DMS79 treated with DMSO at 0.1 percent for 48 hours (cell line): Measurements from ENCODE around the gene NSMCE4A.
A peak's percentile ranks its signal among the peaks of the same experiment; 100 is the strongest.
"Not testable (repeated sequence)": the region's sequence is repeated elsewhere in the genome, so short reads cannot be mapped to it uniquely, and the experiment has no call there.

Source experiments
- DNase-seq: peaks from one replicate; lab custom pipeline; 2025; lab: John Stamatoyannopoulos, UW

Gene NSMCE4A

GRCh38 chr10:121935702-121936101 is 39.3 kb downstream of the NSMCE4A start:
- DNase-seq: no peak

- DNase-seq: not testable (repeated sequence)
Observed at GRCh38 chr10:121930268-121931085, 44.5 kb downstream of the NSMCE4A start.

- DNase-seq: not testable (repeated sequence)
Observed at GRCh38 chr10:121929585-121930267, 45.3 kb downstream of the NSMCE4A start.

GRCh38 chr10:121928528-121928884 is 46.5 kb downstream of the NSMCE4A start:
- DNase-seq: no peak

- peak; percentile 79 for DNase-seq
Observed at GRCh38 chr10:121927841-121928527, 47.0 kb downstream of the NSMCE4A start, which contains the start of gene ATE1. Gene ATE1 (minus strand): TSS chr10:121928031. CDS start chr10:121927949, 82 bp downstream.

GRCh38 chr10:121927318-121927840 is 47.6 kb downstream of the NSMCE4A start:
- peak; percentile 13 for DNase-seq

- peak; percentile 13 for DNase-seq
Observed at GRCh38 chr10:121926671-121927317, 48.2 kb downstream of the NSMCE4A start.

- no peak for DNase-seq
Observed at GRCh38 chr10:121926157-121926556, 48.9 kb downstream of the NSMCE4A start.

GRCh38 chr10:121921238-121921931 is 53.6 kb downstream of the NSMCE4A start:
- DNase-seq: no peak

GRCh38 chr10:121919666-121920065 is 55.4 kb downstream of the NSMCE4A start:
- DNase-seq: no peak

GRCh38 chr10:121918800-121919199 is 56.2 kb downstream of the NSMCE4A start:
- DNase-seq: not testable (repeated sequence)

GRCh38 chr10:121914661-121915060 is 60.4 kb downstream of the NSMCE4A start:
- DNase-seq: no peak

GRCh38 chr10:121911421-121911697 is 63.7 kb downstream of the NSMCE4A start:
- DNase-seq: no peak

GRCh38 chr10:121910673-121911420 is 64.2 kb downstream of the NSMCE4A start:
- no peak for DNase-seq
